ENCODE measurements around the gene TBC1D1. TPM values are rescaled to one million over a fixed set of nuclear protein-coding genes. Genes with fewer than 3 reads are reported as not detected.

The TBC1D1 gene
- polyA plus RNA-seq, 1 donor (not counting 4 experiments of a cell fraction or from before 2014, with no cell fraction given) = 32.5 TPM

GRCh38 chr4:38111717-38112116 lies 220.8 kb downstream of the TBC1D1 start:
- peaks cover 0 to 6% of the 10 kb centered on the region in 2 experiments for H3K36me3 ChIP-seq (ENCODE audit: control insufficient read depth in 2 of 2, extremely low read depth in 1 of 2, insufficient read depth in 2 of 2, low read length in 2 of 2)
- H3K79me2 ChIP-seq (ENCODE audit: control insufficient read depth, insufficient read depth, low read length) = no peaks in the 10 kb centered on the region
- H3K4me1 ChIP-seq (ENCODE audit: control insufficient read depth, extremely low read depth, insufficient read depth, low read length) = no peaks in the 10 kb centered on the region
- no peak overlapping the region for H3K4me3 ChIP-seq (ENCODE audit: control insufficient read depth in 2 of 3, extremely low read depth in 1 of 3, insufficient read depth in 2 of 3, low read depth in 1 of 3, low read length in 3 of 3)
- FAIRE-seq = no peak
- no peak overlapping the region for H3K4me2 ChIP-seq (ENCODE audit: control insufficient read depth, extremely low read depth, insufficient read depth, low read depth, low read length)
- dilution Hi-C loops (cut with MboI; ENCODE audit: extremely low pct_ligation_motif_present, low sequenced_read_pairs) = no loop called here
- no peaks in the 10 kb centered on the region for H3K9me3 ChIP-seq (ENCODE audit: control insufficient read depth, low read depth, low read length)
- H3K9ac ChIP-seq (ENCODE audit: control insufficient read depth, extremely low read depth, insufficient read depth, low read length) = no peak overlapping the region
- H4K20me1 ChIP-seq (ENCODE audit: control insufficient read depth, extremely low read depth, insufficient read depth, low read length) = no peaks in the 10 kb centered on the region
- no peaks in the 10 kb centered on the region for H3K9me1 ChIP-seq (ENCODE audit: control insufficient read depth, extremely low read depth, insufficient read depth, low read length)
- no peaks in the 10 kb centered on the region for H3K27me3 ChIP-seq (ENCODE audit: control insufficient read depth, extremely low read depth, insufficient read depth, low read length)
- H2AFZ ChIP-seq (ENCODE audit: control insufficient read depth, low read length) = no peak overlapping the region
- TF ChIP-seq CTCF (optimal IDR thresholded peaks at IDR 0.05 in 1 of 3, IDR thresholded peaks at IDR 0.05 in 1 of 3, conservative IDR thresholded peaks at IDR 0.05 in 1 of 3; ENCODE audit: extremely low read depth in 1 of 3, insufficient read depth in 2 of 3, low read length in 3 of 3) (no peak), EZH2 (IDR thresholded peaks at IDR 0.05; ENCODE audit: low read length) (no peak)
- H3K27ac ChIP-seq (ENCODE audit: control insufficient read depth, insufficient read depth, low read length) = no peak overlapping the region
- no peak for DNase-seq (ENCODE audit: low read depth, low spot score)

- dilution Hi-C loops (cut with MboI; ENCODE audit: extremely low pct_ligation_motif_present, low sequenced_read_pairs) = no loop called here
- Histone ChIP-seq H3K4me2 (ENCODE audit: control insufficient read depth, extremely low read depth, insufficient read depth, low read depth, low read length) (no peak overlapping the region), H3K4me1 (ENCODE audit: control insufficient read depth, extremely low read depth, insufficient read depth, low read length) (no peaks in the 10 kb centered on the region), H2AFZ (ENCODE audit: control insufficient read depth, low read length) (no peak overlapping the region), H4K20me1 (ENCODE audit: control insufficient read depth, extremely low read depth, insufficient read depth, low read length) (no peaks in the 10 kb centered on the region), H3K36me3 (ENCODE audit: control insufficient read depth in 2 of 2, extremely low read depth in 1 of 2, insufficient read depth in 2 of 2, low read length in 2 of 2) (peaks cover 0 to 6% of the 10 kb centered on the region in 2 experiments), H3K27ac (ENCODE audit: control insufficient read depth, insufficient read depth, low read length) (no peak overlapping the region), H3K9ac (ENCODE audit: control insufficient read depth, extremely low read depth, insufficient read depth, low read length) (no peak overlapping the region), H3K27me3 (ENCODE audit: control insufficient read depth, extremely low read depth, insufficient read depth, low read length) (no peaks in the 10 kb centered on the region), H3K9me1 (ENCODE audit: control insufficient read depth, extremely low read depth, insufficient read depth, low read length) (no peaks in the 10 kb centered on the region), H3K4me3 (ENCODE audit: control insufficient read depth in 2 of 3, extremely low read depth in 1 of 3, insufficient read depth in 2 of 3, low read depth in 1 of 3, low read length in 3 of 3) (no peak overlapping the region), H3K9me3 (ENCODE audit: control insufficient read depth, low read depth, low read length) (no peaks in the 10 kb centered on the region), H3K79me2 (ENCODE audit: control insufficient read depth, insufficient read depth, low read length) (no peaks in the 10 kb centered on the region)
- FAIRE-seq (no peak), DNase-seq (ENCODE audit: low read depth, low spot score) (no peak)
- TF ChIP-seq EZH2 (IDR thresholded peaks at IDR 0.05; ENCODE audit: low read length) (no peak), CTCF (optimal IDR thresholded peaks at IDR 0.05 in 1 of 3, IDR thresholded peaks at IDR 0.05 in 1 of 3, conservative IDR thresholded peaks at IDR 0.05 in 1 of 3; ENCODE audit: extremely low read depth in 1 of 3, insufficient read depth in 2 of 3, low read length in 3 of 3) (no peak)
Measured at GRCh38 chr4:38113132-38113531, 222.2 kb downstream of the TBC1D1 start.

Measured in keratinocyte (primary cell).